Testis (tissue), 3 donors: ENCODE data around the gene CBLC. TPM values are rescaled to one million over a fixed set of nuclear protein-coding genes. Genes with fewer than 3 reads are reported as not detected.
"Not testable (repeated sequence)": the region's sequence is repeated elsewhere in the genome, so short reads cannot be mapped to it uniquely, and the experiment has no call there.

ENCODE experiments used
- DNase-seq: peaks from one replicate; pipeline ENCODE4 v3.0.0-alpha.2; 2019
- H3K27ac ChIP-seq, 2 donors: fragments of 200-600 bp; sonication (generic); one replicate each; pipeline ENCODE4 v1.5.1; 2019
- H3K27me3 ChIP-seq: fragments of 200-600 bp; sonication (generic); one replicate; pipeline ENCODE4 v1.5.1; 2019
- H3K36me3 ChIP-seq: fragments of 200-600 bp; sonication (generic); one replicate; pipeline ENCODE4 v1.5.1; 2017; ENCODE audit warnings: low read depth; ENCODE audit errors: missing control alignments
- H3K4me1 ChIP-seq: fragments of 200-600 bp; sonication (generic); one replicate; pipeline ENCODE4 v1.5.1; 2019
- H3K4me3 ChIP-seq, 2 donors: fragments of 200-600 bp; sonication (generic); one replicate each; pipeline ENCODE4 v1.5.1; 2017 to 2019
- H3K9me3 ChIP-seq: fragments of 200-600 bp; sonication (generic); one replicate; pipeline ENCODE4 v1.5.1; 2017
- CTCF ChIP-seq, 3 experiments: fragments of 450-650 bp in 2 of 3; fragments of 200-600 bp in 1 of 3; sonication (generic) in 1 of 3; IDR thresholded peaks; one replicate each; pipeline ENCODE4 v1.5.1; 2016 to 2019; ENCODE audit warnings: antibody characterized with exemption in 3 of 3, mild to moderate bottlenecking in 2 of 3, moderate library complexity in 1 of 3
- POLR2A ChIP-seq: fragments of 450-650 bp; IDR thresholded peaks from one replicate; pipeline ENCODE4 v1.6.1; 2017; ENCODE audit warnings: antibody characterized with exemption, mild to moderate bottlenecking, moderate library complexity
- WGBS, 2 donors: methylation state at CpG; one replicate each; pipeline ENCODE4 v1.1.5; 2018; 5-methylcytosine and 5-hydroxymethylcytosine counted together
- intact Hi-C: fragments of 100-400 bp; cut with DNase I; formaldehyde crosslinking; loops from one replicate; pipeline ENCODE4 v1.15.1; 2023; ENCODE audit warnings: low total_unique reads
- polyA plus RNA-seq: library from polyadenylated mRNA; stranded (reverse); fragments of 350-450 nt; fragmentation: Illumina TruSeq; extraction: RNeasy Lipid Tissue Mini Kit (QIAGEN cat#74804); gene quantifications from one replicate; pipeline ENCODE4 v1.2.3, GENCODE V29; 2014; ENCODE audit warnings: low read depth, low replicate concordance; ENCODE audit not compliant: insufficient read depth
- total RNA-seq, 2 donors: library from RNA; depleted of rRNA; stranded (reverse); fragments of >200 nt; gene quantifications; one replicate each; pipeline ENCODE4 v1.2.3, GENCODE V29; 2016

The CBLC gene
- total and polyA plus RNA-seq, 3 donors from 2014 or later, result 1.9 to 6.9 (median 4.9) TPM

DNA sequence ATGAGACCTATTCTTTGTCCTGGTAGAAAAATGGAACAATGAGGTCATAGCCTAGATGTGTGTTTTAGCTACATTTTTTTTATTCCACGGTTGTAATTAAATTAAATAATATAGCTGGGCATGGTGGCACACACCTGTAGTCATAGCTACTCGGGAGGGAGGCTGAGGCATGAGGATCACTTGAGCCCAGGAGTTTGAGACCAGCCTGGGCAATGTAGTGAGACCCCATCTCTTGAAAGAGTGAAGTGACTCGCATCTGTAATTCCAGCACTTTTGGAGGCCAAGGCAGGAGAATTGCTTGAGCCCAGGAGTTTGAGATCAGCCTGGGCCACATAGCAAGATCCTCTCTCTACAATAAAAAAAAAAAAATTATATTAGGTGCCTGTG lies 11.7 kb upstream of the CBLC start:
- DNase-seq, result no peak
- TF ChIP-seq POLR2A (no peak), CTCF (IDR thresholded peaks at IDR 0.05) (no peak)
- Histone ChIP-seq H3K4me3 (no peak overlapping the region), H3K27ac (no peak overlapping the region), H3K27me3 (no peaks in the 10 kb centered on the region), H3K4me1 (no peaks in the 10 kb centered on the region), H3K36me3 (no peaks in the 10 kb centered on the region), H3K9me3 (no peaks in the 10 kb centered on the region)
- intact Hi-C loops, result no loop called here
- WGBS, 2 donors, result 80 to 88% methylated on average over 3 of the region's 3 CpGs

GRCh38 chr19:44767295-44768180 lies 10.2 kb upstream of the CBLC start:
- Histone ChIP-seq H3K4me3 (no peak overlapping the region), H3K27me3 (no peaks in the 10 kb centered on the region), H3K9me3 (no peaks in the 10 kb centered on the region), H3K27ac (no peak overlapping the region), H3K4me1 (no peaks in the 10 kb centered on the region), H3K36me3 (no peaks in the 10 kb centered on the region)
- TF ChIP-seq CTCF (IDR thresholded peaks at IDR 0.05) (no peak), POLR2A (no peak)
- intact Hi-C loops, result no loop called here
- no peak for DNase-seq
- 84 to 85% methylated on average over 9 to 11 of the region's 11 CpGs for WGBS, 2 donors

GRCh38 chr19:44770550-44771257 lies 7.0 kb upstream of the CBLC start:
- Histone ChIP-seq H3K4me3 (no peak overlapping the region), H3K4me1 (no peaks in the 10 kb centered on the region), H3K27me3 (no peaks in the 10 kb centered on the region), H3K36me3 (no peaks in the 10 kb centered on the region), H3K9me3 (no peaks in the 10 kb centered on the region), H3K27ac (no peak overlapping the region)
- peak; percentile 88 to 95 (median 94) for TF ChIP-seq CTCF (IDR thresholded peaks at IDR 0.05)
- no peak for TF ChIP-seq POLR2A
- DNase-seq, result peak; percentile 97
- intact Hi-C loops, result loop anchor here (5.0 kb wide), 1 partner anchor 48 kb away; no protein-coding TSS in a partner anchor
- WGBS, 2 donors, result 17 to 18% methylated on average over 15 of the region's 15 CpGs

- H3K9me3 ChIP-seq, H3K27me3 ChIP-seq, H3K27ac ChIP-seq, H3K4me3 ChIP-seq, DNase-seq, H3K36me3 ChIP-seq, H3K4me1 ChIP-seq: not testable (repeated sequence)
- 72 to 81% methylated on average over 18 of the region's 18 CpGs for WGBS, 2 donors
- intact Hi-C loops, result loop anchor here (5.0 kb wide), 1 partner anchor 50 kb away; no protein-coding TSS in a partner anchor
Measured at GRCh38 chr19:44772144-44772543, 5.5 kb upstream of the CBLC start.

DNA sequence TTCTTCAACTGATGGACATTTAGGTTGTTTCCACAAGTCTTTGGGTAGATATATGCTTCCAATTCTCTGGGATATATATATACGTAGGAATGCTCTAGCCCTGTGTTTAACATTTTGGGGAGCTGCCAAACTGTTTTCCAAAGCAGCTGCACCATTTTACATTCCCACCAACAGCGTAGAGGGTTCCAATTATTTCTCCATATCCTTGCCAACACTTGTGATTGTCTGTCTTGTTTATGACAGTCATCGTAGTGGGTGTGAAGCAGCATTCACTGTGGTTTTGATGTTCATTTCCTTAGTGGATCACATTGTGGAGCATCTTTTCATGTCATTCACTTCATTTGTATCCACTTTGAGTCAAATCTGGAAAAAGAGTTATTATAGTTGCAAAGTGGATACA lies 4.7 kb upstream of the CBLC start:
- no peaks in the 10 kb centered on the region for H3K4me1 ChIP-seq
- H3K27me3 ChIP-seq, result no peaks in the 10 kb centered on the region
- WGBS, 2 donors, result 43 to 61% methylated on average over 3 of the region's 3 CpGs
- no peak for DNase-seq
- intact Hi-C loops, result loop anchor here (5.0 kb wide), 1 partner anchor 51 kb away; no protein-coding TSS in a partner anchor
- H3K27ac ChIP-seq, result no peak overlapping the region
- no peaks in the 10 kb centered on the region for H3K36me3 ChIP-seq
- TF ChIP-seq POLR2A (no peak), CTCF (IDR thresholded peaks at IDR 0.05) (no peak)
- no peak overlapping the region for H3K4me3 ChIP-seq
- H3K9me3 ChIP-seq, result no peaks in the 10 kb centered on the region
